Lung microvascular endothelial cell (primary cell): ENCODE measurements around the gene INTS7. TPM values are rescaled to one million over a fixed set of nuclear protein-coding genes. Genes with fewer than 3 reads are reported as not detected.
"Not testable (repeated sequence)": the region's sequence is repeated elsewhere in the genome, so short reads cannot be mapped to it uniquely, and the experiment has no call there.

Experiments
- DNase-seq, 2 donors: peaks; one replicate each; pipeline versions ENCODE4 v3.0.0 to v3.0.0-alpha.2; 2010; ENCODE audit warnings: low read depth in 2 of 2
- total RNA-seq: library from RNA; depleted of rRNA; stranded (reverse); fragments of >200 nt; gene quantifications from 2 replicates; pipeline ENCODE4 v1.2.1, GENCODE V29; 2014

Gene INTS7
- total RNA-seq, 1 donor from 2014 or later = 12.9 TPM

DNA sequence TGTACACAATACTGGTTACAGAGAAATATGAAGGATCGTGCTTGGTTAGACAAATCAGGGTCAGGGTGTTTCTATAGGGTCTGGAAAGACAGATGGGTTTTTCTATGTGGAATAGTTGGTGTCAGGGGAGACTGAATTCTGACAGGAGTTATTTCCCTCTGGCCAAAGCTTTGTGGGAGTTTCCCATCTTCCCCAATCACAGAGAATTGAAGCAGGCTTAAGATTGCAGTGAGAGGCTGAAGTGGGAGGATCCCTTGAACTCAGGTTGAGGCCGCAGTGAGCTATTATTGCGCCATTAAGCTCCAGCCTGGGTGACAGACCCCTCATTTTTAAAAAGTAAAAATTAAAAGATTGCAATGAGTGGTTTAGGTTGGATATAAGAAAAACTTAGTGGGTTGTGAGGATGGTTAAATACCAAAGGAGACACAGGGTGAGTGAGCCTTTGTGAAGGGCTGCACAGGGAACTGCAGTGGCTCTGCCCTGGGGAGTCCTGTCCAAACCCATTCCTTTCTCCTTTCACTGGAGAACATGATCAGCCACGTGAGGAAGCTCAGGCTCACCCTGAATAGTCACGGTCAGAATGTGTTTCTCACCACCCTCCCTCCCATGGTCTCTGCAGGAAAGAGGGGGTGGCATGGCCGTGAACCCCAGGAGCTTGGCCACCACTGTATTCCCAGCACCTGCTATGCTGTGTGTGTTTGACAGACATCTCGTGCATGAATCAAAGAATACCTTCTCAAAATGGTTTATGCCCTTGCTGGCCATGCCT, 101.2 kb downstream of the INTS7 start:
- DNase-seq = no peak

DNA sequence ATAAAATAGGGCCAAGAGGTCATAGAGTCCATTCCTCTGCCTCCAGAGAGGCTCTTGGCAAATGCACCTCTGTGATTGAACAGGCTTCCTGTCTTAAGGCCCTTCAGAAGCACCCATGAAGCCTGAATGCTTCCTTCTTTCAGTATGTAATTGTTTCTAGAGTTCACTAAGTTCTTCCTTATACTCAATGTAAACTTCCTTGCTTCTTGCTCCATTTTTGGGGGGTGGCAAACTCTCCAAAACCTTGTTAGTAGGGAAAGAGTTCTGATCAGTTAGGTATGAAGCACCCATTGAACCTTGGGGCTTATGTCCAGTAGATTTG, 102.5 kb downstream of the INTS7 start:
- no peak for DNase-seq

DNA sequence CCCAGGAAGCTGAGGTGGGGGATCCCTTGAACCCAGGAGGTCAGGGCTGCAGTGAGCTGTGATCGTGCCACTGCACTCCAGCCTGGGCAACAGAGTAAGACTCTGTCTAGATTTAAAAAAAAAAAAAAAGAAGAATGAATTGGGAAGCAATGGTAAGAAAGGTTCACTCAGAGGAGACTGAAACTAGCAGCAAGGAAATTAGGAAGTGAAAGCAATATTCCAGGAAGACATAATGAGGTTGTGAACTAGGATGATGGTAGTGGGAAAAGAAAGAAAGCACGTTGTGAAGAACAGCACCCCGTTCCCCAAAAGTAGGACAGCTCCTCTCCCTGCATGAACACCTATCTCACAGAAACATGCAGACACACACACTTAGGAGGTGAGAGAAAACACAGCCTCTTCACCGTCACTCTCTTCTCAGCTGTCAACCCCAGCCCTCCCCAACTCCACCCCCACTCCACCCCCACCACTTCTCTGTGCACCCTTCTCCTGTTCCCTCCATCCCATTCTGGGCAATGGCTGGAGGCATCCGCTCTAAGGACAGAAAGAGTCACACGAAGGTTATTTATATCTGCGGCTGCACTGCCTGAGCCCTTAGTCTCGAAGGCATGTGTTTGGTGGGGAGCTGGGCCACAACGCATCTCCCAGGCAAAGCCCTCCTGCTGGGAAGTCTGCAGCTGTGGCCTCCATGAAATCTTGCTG, 103.0 kb downstream of the INTS7 start:
- DNase-seq = no peak

DNA sequence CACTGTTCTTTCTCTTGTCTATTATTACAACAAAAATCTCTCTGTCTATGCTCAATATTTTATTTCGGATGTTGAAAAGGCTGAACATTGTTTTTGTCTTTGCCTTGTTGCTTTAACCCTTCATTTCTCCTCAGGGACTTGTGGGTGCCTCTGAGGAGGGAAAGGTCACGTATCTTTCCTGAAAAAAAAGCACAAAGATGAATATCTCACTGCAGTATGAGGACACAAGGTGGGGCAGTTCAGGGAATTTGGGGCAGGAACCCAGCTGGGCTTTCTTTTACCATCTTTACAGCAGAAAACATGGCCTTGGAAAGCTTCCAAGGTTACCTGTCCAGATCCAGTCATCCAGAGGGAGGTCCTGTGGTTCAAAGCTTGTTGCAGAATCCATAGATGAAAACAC, 105.7 kb downstream of the INTS7 start:
- DNase-seq = no peak

GRCh38 chr1:211928993-211929637, 106.2 kb downstream of the INTS7 start:
- DNase-seq = peak in 1 of 2 donors; percentile 13

- no peak for DNase-seq
Measured at GRCh38 chr1:211928290-211928801, 107.0 kb downstream of the INTS7 start.

GRCh38 chr1:211925016-211925415, 110.3 kb downstream of the INTS7 start:
- no peak for DNase-seq

GRCh38 chr1:211924256-211924655, 111.1 kb downstream of the INTS7 start:
- no peak for DNase-seq

DNA sequence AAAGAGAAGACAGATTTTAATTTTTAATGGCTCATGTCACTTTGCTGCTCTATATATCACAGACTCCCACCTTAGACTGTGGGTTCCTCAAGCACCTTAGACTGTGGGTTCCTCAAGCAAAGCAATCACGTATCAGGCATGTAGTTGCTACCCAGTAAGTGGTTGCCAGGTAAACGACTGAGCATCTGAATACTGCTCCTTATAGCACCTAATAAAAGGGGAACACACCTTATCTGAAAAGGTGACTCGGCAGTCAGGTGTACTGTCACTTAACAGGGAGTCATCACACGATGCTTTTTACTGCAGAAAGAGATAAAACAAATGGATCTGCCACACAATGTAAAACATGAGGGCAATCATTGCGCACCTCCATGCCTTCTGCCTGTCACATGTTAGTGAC, 112.3 kb downstream of the INTS7 start:
- no peak for DNase-seq

DNA sequence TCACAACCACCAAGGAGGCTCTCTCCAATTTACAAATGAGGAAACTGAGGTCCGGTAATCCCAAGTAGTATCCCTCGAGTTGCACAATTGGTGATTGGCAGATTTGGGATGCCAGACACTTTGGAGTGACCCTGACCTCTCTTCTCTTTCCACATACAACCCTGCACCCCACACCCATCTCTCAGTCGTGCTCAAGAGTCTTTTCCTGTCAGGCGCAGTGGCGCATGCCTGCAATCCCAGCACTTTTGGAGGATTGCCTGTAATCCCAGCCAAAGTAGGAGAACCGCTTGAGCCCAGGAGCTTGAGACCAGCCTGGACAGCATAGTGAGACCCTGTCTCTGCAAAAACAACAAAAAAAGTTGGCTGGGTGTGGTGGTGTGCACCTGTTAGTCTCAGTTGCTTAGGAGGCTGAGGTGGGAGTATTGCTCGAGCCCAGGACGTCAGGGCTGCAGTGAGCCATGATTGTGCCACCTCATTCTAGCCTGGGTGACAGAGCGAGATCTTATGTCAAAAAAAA, 113.7 kb downstream of the INTS7 start:
- no peak for DNase-seq

- DNase-seq = no peak
Measured at GRCh38 chr1:211920602-211921226, 114.6 kb downstream of the INTS7 start.

DNA sequence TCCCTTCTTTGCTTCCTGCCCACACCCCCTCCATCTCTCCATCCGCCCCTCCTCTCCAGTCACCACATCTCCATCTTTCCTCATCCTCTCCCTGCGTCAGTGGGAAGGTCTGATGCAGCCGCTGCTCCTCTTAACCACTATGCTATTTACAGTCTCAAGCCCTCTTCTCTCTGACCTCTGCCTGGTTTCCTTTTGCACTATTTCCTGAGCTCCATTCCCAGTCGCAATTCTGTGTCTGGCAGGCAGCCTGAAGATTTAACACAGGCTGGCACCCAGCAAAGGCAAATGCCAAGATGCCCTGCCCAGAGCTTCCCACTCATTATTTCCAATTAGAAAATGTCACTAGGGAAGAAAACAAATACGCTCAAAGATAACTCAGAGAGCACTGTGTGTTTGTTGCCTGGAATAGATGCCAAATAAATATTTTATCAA, 115.2 kb downstream of the INTS7 start:
- DNase-seq = peak in 1 of 2 donors; percentile 77

GRCh38 chr1:211918843-211919414, 116.4 kb downstream of the INTS7 start:
- no peak for DNase-seq

- DNase-seq = not testable (repeated sequence)
Measured at GRCh38 chr1:211916458-211916857, 118.9 kb downstream of the INTS7 start.

DNA sequence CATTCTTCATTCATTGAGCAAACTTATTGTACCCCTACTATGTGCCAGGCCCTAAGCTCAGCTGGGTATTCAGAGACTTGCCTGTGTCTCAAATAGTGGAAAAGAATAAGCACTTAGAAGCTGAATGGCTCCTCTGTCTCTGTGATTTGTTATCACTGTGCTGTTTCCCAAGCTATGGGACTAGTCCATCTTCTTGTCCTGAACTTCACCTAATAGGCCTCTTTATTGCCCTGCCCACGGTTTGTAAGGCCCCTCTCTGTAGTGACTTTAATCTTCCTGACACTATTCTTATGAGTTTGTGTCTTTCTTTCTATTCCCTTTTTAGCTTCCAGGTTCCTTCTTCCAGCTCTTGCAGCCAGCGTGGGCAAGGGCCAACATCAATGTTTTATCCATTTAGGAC, 119.4 kb downstream of the INTS7 start:
- DNase-seq = no peak

GRCh38 chr1:211912844-211913432, 122.4 kb downstream of the INTS7 start:
- no peak for DNase-seq

GRCh38 chr1:211912038-211912437, 123.3 kb downstream of the INTS7 start:
- DNase-seq = no peak

DNA sequence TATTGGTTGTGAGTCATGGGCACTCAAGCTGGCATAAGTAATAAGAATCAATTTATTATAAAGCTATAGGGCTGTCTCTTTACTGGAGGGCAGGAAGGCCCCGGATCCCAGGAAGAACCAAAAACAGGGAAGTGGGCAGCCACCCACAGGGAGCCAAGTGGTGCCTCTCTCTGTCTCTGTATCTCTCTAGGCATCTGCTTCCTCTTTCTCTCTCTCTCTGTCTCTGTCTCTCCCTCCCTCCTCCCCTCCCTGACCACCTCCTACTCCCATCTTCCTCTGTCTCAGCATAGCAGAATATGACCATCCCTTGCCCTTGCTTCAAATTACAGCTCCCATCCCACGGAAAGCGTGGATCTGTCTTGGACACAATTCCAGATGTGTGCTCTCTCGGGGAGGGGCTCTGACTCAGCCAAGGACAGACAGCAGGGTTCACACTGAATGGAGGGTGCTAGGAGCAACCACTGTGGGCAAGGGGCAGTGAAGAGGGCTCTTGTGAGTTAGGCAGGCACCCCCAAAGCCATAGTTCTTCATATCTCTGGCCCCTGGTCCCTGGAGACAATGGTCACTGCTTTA, 124.4 kb downstream of the INTS7 start:
- no peak for DNase-seq

GRCh38 chr1:211910113-211910884, 125.1 kb downstream of the INTS7 start:
- no peak for DNase-seq

DNA sequence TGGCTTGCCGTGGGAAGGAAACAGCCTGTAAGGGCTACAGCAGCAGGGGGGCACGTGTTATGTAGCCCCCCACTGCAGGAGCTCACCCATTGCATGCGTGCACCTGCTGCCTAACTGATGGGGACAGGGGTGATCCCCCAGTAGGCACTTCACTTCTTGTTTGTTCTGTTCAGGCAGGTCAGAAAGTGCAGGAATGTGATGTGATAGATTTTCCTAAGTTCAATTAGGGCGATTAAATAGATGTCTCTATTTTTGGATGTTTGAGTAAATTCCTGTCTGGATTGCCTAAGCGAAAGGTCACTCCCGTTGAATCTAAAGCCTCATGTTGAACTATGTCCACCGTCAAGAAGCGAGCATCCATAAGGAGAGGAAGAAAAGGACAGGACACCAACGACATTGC, 126.0 kb downstream of the INTS7 start:
- no peak for DNase-seq
